ENCODE results near the gene E2F2. TPM values are rescaled to one million over a fixed set of nuclear protein-coding genes. Genes with fewer than 3 reads are reported as not detected.

Gene E2F2
- total and polyA plus RNA-seq, 8 donors = 3.2 to 5.8 (median 4.2) TPM

DNA sequence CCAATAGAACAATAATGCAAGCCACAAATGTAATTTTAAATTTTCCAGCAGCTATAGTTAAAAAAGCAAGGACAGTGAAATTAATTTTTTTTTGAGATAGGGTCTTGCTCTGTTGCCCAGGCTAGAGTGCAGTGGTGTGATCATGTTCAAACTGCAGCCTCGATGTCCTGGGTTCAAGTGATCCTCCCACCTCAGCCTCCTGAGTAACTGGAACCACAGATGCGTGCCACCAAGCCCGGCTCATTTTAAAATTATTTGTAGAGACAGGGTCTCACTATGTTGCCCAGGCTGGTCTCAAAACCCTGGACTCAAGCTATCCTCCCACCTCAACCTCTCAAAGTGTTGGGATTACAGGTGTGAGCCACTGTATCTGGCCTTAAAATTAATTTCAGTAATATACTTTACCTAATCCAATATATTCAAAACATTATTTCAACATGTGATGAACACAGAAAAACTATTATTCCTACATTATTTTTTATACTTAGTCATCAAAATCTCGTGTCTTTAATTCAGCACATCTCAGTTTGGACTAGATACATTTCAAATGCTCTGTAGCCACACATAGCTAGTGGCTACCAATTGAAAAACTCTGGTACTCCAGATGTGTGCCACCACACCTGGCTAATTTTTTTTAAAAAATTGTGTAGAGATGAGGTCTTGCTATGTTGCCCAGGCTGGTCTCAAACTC, 39.1 kb upstream of the E2F2 start:
- H3K4me3 ChIP-seq = no peak overlapping the region
- intact Hi-C loops (cut with DNase I) = no loop called here
- DNase-seq (no peak), ATAC-seq (no peak)
- H3K9me3 ChIP-seq = no peaks in the 10 kb centered on the region
- no peak overlapping the region for H3K27ac ChIP-seq
- peaks cover 0 to 31% of the 10 kb centered on the region in 2 donors for H3K27me3 ChIP-seq
- no peaks in the 10 kb centered on the region for H3K36me3 ChIP-seq
- peaks cover 0 to 28% of the 10 kb centered on the region in 2 donors for H3K4me1 ChIP-seq
- TF ChIP-seq, protein P1, sequence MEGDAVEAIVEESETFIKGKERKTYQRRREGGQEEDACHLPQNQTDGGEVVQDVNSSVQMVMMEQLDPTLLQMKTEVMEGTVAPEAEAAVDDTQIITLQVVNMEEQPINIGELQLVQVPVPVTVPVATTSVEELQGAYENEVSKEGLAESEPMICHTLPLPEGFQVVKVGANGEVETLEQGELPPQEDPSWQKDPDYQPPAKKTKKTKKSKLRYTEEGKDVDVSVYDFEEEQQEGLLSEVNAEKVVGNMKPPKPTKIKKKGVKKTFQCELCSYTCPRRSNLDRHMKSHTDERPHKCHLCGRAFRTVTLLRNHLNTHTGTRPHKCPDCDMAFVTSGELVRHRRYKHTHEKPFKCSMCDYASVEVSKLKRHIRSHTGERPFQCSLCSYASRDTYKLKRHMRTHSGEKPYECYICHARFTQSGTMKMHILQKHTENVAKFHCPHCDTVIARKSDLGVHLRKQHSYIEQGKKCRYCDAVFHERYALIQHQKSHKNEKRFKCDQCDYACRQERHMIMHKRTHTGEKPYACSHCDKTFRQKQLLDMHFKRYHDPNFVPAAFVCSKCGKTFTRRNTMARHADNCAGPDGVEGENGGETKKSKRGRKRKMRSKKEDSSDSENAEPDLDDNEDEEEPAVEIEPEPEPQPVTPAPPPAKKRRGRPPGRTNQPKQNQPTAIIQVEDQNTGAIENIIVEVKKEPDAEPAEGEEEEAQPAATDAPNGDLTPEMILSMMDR (IDR thresholded peaks at IDR 0.05) = no peak

DNA sequence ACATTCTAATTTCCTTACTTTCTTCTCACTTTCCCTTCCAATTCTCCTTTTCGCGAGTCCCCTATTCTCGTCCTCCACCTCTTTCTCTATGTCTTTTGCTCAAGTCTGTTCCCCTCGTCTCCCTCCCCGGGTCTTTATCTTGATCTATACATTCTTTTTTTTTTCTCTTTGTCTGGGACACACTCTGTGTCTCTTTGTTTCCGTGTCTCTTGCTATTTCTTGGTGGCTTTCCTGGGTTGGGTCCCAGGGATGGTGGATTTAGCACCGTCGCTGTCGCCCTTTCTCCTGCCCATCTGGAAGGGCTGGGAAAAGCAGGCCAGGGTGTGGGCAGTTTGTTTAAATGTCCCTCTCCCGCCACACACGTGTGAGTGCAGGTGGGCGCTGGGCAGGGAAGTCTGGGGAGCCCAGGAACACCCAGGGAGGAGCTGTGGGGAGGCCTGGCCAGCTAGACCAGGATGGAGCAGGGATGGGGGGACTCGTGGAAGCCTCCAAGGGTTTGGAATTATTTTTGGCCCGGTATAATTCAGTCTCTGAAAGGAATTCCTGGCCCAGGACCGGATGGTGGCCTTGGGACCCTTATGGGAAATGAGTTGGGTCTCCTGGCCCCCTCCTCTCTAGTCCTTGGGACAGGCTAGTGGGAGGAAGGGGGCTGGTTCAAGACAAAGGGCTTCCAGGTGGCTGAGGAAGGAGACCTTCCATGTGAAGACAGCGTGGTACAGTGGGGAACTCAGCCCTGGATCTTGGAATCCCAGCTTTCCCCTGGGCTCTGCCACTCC, 37.8 kb upstream of the E2F2 start:
- Histone ChIP-seq H3K36me3 (no peaks in the 10 kb centered on the region), H3K4me3 (peak overlapping the region; percentile 47 to 52), H3K27ac (peak overlapping the region; percentile 79 to 82), H3K4me1 (peaks cover 0 to 32% of the 10 kb centered on the region in 2 donors), H3K9me3 (no peaks in the 10 kb centered on the region), H3K27me3 (peaks cover 0 to 44% of the 10 kb centered on the region in 2 donors)
- ATAC-seq = peak; percentile 15
- TF ChIP-seq, protein P1 (IDR thresholded peaks at IDR 0.05) = no peak
- intact Hi-C loops (cut with DNase I) = no loop called here
- DNase-seq = no peak

DNA sequence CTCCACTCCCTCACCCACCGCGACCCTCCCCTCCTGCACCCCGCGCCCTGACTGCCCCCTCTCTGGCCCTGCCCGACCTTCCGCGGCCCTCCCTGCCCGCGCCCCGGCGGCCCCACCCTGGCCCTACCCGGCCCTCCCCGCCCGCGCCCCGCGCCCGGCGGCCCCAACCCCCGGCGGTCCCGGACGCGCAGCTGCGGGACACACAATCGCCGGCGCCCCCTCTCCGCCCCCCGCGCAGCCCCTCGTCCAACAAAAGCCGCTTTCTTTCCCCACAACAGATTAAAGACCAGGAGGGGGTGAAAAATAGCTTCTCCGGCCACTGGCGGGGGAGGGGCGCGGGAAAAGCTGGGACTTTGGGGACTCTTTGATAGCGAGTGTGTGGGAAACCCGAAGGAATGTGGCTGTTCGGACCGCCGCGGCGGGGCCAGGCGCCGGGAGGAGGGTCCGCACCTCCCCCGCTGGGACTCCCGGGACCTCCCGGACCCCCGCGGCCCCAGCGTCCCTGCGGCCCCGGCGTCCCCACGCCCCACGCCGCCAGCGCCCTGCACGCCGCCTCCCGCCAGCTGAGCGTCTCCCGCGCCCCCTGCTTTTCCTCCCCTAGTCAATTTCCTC, 37.1 kb upstream of the E2F2 start:
- intact Hi-C loops (cut with DNase I) = no loop called here
- H3K4me1 ChIP-seq = peaks cover 5 to 35% of the 10 kb centered on the region in 2 donors
- H3K27me3 ChIP-seq = peaks cover 0 to 51% of the 10 kb centered on the region in 2 donors
- TF ChIP-seq, protein P1 (IDR thresholded peaks at IDR 0.05) = no peak
- peak overlapping the region; percentile 79 to 82 for H3K27ac ChIP-seq
- DNase-seq = peak in 1 of 4 donors; percentile 76
- peak overlapping the region; percentile 47 to 52 for H3K4me3 ChIP-seq
- no peaks in the 10 kb centered on the region for H3K9me3 ChIP-seq
- ATAC-seq = peak; percentile 30
- no peaks in the 10 kb centered on the region for H3K36me3 ChIP-seq

DNA sequence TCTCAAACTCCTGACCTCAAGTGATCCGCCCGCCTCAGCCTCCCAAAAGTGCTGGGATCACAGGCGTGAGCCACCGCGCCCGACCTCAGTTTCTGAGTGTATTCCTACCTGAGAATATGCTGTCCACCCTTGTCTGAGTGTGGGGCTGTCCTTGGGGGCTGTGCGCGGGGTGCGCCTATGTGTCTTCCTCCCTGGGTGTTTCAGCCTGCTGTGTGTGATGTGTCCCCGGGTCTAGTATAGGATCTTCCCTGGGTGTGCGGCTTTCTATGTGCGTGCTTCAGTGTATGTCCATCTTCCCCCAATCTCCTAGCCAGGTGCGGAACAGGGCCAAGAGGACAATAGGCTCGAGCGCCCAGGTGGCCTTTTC, 36.6 kb upstream of the E2F2 start:
- intact Hi-C loops (cut with DNase I) = no loop called here
- H3K27me3 ChIP-seq = peaks cover 0 to 55% of the 10 kb centered on the region in 2 donors
- no peaks in the 10 kb centered on the region for H3K36me3 ChIP-seq
- H3K4me1 ChIP-seq = peaks cover 10 to 40% of the 10 kb centered on the region in 2 donors
- H3K4me3 ChIP-seq = peak overlapping the region in 1 of 2 donors; percentile 47
- TF ChIP-seq, protein P1 (IDR thresholded peaks at IDR 0.05) = no peak
- H3K9me3 ChIP-seq = no peaks in the 10 kb centered on the region
- DNase-seq (no peak), ATAC-seq (no peak)
- peak overlapping the region; percentile 79 to 82 for H3K27ac ChIP-seq

DNA sequence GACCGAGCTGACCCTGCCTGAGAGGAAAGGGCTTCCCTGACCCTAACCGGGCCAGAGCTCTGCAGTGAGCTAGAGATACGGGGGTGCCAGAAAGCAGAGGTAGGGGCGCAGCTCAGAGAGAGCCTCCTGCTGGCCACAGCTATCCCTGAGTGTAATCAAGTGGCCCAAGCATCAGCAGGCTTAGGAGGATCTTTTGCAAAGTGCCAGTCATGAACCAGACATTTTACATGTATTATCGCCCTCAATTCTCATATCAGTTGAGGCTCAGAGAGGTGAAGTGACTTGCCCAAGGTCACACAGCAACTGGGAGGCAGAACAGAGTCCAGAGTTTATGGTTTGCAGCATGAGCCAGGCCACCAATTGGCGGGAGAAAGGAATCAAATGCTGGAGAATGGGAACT, 35.3 kb upstream of the E2F2 start:
- Histone ChIP-seq H3K27me3 (peaks cover 0 to 55% of the 10 kb centered on the region in 2 donors), H3K9me3 (no peaks in the 10 kb centered on the region), H3K4me1 (peaks cover 19 to 53% of the 10 kb centered on the region in 2 donors), H3K27ac (no peak overlapping the region), H3K4me3 (no peak overlapping the region), H3K36me3 (no peaks in the 10 kb centered on the region)
- intact Hi-C loops (cut with DNase I) = no loop called here
- ATAC-seq = no peak
- DNase-seq = no peak
- TF ChIP-seq, protein P1 (IDR thresholded peaks at IDR 0.05) = no peak

Data from left lung (tissue), 10 donors.